K562 (cell line): ENCODE data around the gene CAPRIN2. TPM values are rescaled to one million over a fixed set of nuclear protein-coding genes. Genes with fewer than 3 reads are reported as not detected.

Source experiments
- ARHGAP35 ChIP-seq: fragments of 450-650 bp; IDR thresholded peaks from 2 replicates; pipeline ENCODE4 v1.6.1; 2018; ENCODE audit not compliant: partially characterized antibody
- CBFA2T2 ChIP-seq: fragments of 450-650 bp; conservative IDR thresholded peaks from 2 replicates; pipeline ENCODE4 v1.6.1; 2017; ENCODE audit warnings: mild to moderate bottlenecking
- CC2D1A ChIP-seq: fragments of 450-650 bp; IDR thresholded peaks from 2 replicates; pipeline ENCODE4 v1.6.1; 2017; ENCODE audit warnings: mild to moderate bottlenecking
- FOXM1 ChIP-seq, 2 experiments: fragments of 450-650 bp in 1 of 2; sonication (generic) in 1 of 2; formaldehyde crosslinking in 1 of 2; IDR thresholded peaks; 2 replicates each; pipeline versions ENCODE4 v1.6.1 to v1.9.0; 2017 to 2022; ENCODE audit warnings: low read depth in 2 of 2, mild to moderate bottlenecking in 2 of 2, missing genetic modification reagents in 1 of 2, moderate library complexity in 1 of 2
- HDAC6 ChIP-seq: IDR thresholded peaks from 2 replicates; pipeline ENCODE4 v1.6.1; 2012; ENCODE audit warnings: low read depth, mild to moderate bottlenecking, control low read depth, inconsistent platforms, low read length, moderate library complexity
- KLF6 ChIP-seq: fragments of 250-450 bp; sonication (Bioruptor Pico); IDR thresholded peaks from 2 replicates; pipeline ENCODE4 v1.4.0; 2020; ENCODE audit warnings: mild to moderate bottlenecking, moderate library complexity, borderline replicate concordance
- LARP7 ChIP-seq: fragments of 450-650 bp; IDR thresholded peaks from 2 replicates; pipeline ENCODE4 v1.6.1; 2016
- MTA2 ChIP-seq: fragments of 450-650 bp; IDR thresholded peaks from 2 replicates; pipeline ENCODE4 v1.6.1; 2016; ENCODE audit warnings: low read depth
- NCOA6 ChIP-seq: fragments of 450-650 bp; IDR thresholded peaks from 2 replicates; pipeline ENCODE4 v1.6.1; 2017; ENCODE audit warnings: mild to moderate bottlenecking
- NFXL1 ChIP-seq: fragments of 450-650 bp; formaldehyde crosslinking; IDR thresholded peaks from 2 replicates; pipeline ENCODE4 v1.4.0; 2021; ENCODE audit warnings: mild to moderate bottlenecking
- PML ChIP-seq: IDR thresholded peaks from 2 replicates; pipeline ENCODE4 v1.6.1; 2012; ENCODE audit warnings: low read length, inconsistent platforms
- SMARCC2 ChIP-seq: fragments of 450-650 bp; IDR thresholded peaks from 2 replicates; pipeline ENCODE4 v1.6.1; 2017; ENCODE audit warnings: antibody characterized with exemption, moderate library complexity, mild to moderate bottlenecking, low read depth
- SREBF1 ChIP-seq: fragments of 150-350 bp; IDR thresholded peaks from 2 replicates; pipeline ENCODE4 v1.6.1; 2014; ENCODE audit warnings: antibody characterized with exemption, low read depth, low read length, borderline replicate concordance
- STAT5B ChIP-seq: fragments of 250-450 bp; sonication (Bioruptor Pico); IDR thresholded peaks from 2 replicates; pipeline ENCODE4 v1.8.0; 2021; ENCODE audit warnings: mild to moderate bottlenecking, inconsistent platforms
- TAL1 ChIP-seq: fragments of 450-650 bp; IDR thresholded peaks from 2 replicates; pipeline ENCODE4 v1.6.1; 2016; ENCODE audit warnings: mild to moderate bottlenecking
- TBL1XR1 ChIP-seq, 2 experiments: IDR thresholded peaks; 2 replicates each; pipeline ENCODE4 v1.6.1; 2012; ENCODE audit warnings: improper control_type of control experiment in 2 of 2, low read length in 2 of 2, mild to moderate bottlenecking in 1 of 2
- TBP ChIP-seq: optimal IDR thresholded peaks from 2 replicates; pipeline ENCODE3; 2011; ENCODE audit warnings: low read depth, low read length, improper control_type of control experiment
- TCF3 ChIP-seq: sonication (generic); formaldehyde crosslinking; IDR thresholded peaks from 2 replicates; pipeline ENCODE4 v1.4.0; 2020; ENCODE audit warnings: mild to moderate bottlenecking, missing genetic modification reagents
- TOE1 ChIP-seq, 2 experiments: fragments of 450-650 bp in 1 of 2; sonication (generic) in 1 of 2; formaldehyde crosslinking in 1 of 2; IDR thresholded peaks; 2 replicates each; pipeline versions ENCODE4 v1.7.1 to v1.8.0; 2016 to 2022; ENCODE audit warnings: borderline replicate concordance in 2 of 2, mild to moderate bottlenecking in 2 of 2, antibody characterized with exemption in 1 of 2, inconsistent platforms in 1 of 2, low read depth in 1 of 2, missing genetic modification reagents in 1 of 2, moderate library complexity in 1 of 2
- XRCC4 ChIP-seq: IDR thresholded peaks from one replicate; pipeline ENCODE4 v1.6.1; 2011; ENCODE audit not compliant: insufficient read depth, insufficient read length; ENCODE audit errors: extremely low read depth
- ZNF24 ChIP-seq: fragments of 450-650 bp; IDR thresholded peaks from 2 replicates; pipeline ENCODE4 v1.6.1; 2016
- polyA plus RNA-seq, 8 experiments: library from polyadenylated mRNA; depleted of rRNA in 4 of 8; stranded (reverse) in 5 of 8; unstranded in 3 of 8; fragments of >200 nt; fragmentation: Nextera tagmentation in 2 of 8; fragmentation: Illumina TruSeq in 1 of 8; extraction: Ambion mirVana in 2 of 8; extraction: Trizol in 1 of 8; gene quantifications; 2 replicates each; pipeline versions ENCODE4 v1.2.1 to v1.2.3, GENCODE V29; 2011 to 2014; ENCODE audit warnings: inconsistent platforms in 1 of 8, missing spikeins in 1 of 8
- total RNA-seq, 7 experiments: library from RNA; depleted of rRNA in 6 of 7; stranded (reverse); fragments of >200 nt in 6 of 7; fragmentation: Illumina TruSeq in 2 of 7; extraction: Trizol in 2 of 7; gene quantifications; 2 replicates each; pipeline versions ENCODE4 v1.2.1 to v1.2.3, GENCODE V29; 2011 to 2021; ENCODE audit warnings: low replicate concordance in 1 of 7
- TF ChIP-seq, protein P1 (sequence below): fragments of 450-650 bp; IDR thresholded peaks from 2 replicates; pipeline ENCODE4 v1.6.1; 2016; ENCODE audit warnings: antibody characterized with exemption
- TF ChIP-seq, protein P2 (sequence below): fragments of 450-650 bp; IDR thresholded peaks from 2 replicates; pipeline ENCODE4 v1.6.1; 2017; ENCODE audit warnings: antibody characterized with exemption, mild to moderate bottlenecking
- TF ChIP-seq, protein P3 (sequence below): sonication (generic); formaldehyde crosslinking; IDR thresholded peaks from 2 replicates; pipeline ENCODE4 v1.8.1; 2023; ENCODE audit warnings: mild to moderate bottlenecking, missing genetic modification reagents

CAPRIN2 gene
- total and polyA plus RNA-seq, 9 of the 15 experiments (the other 6 are each of a cell fraction or from before 2014, with no cell fraction given): 2.3 to 14.5 (median 8.9) TPM

- TF ChIP-seq NFXL1 (CRISPR knock-in tag) (no peak), XRCC4 (no peak), TOE1 (IDR thresholded peaks at IDR 0.05; ENCODE audit: borderline replicate concordance) (no peak), TOE1 (CRISPR knock-in tag; IDR thresholded peaks at IDR 0.05; ENCODE audit: borderline replicate concordance, low read depth) (no peak), TAL1 (peak; percentile 85), KLF6 (no peak), CC2D1A (peak; percentile 33; the same call in 1 of the 2 replicates), NCOA6 (no peak), TBL1XR1 (IDR thresholded peaks at IDR 0.05; ENCODE audit: low read length in 2 of 2) (peak in 1 of 2 experiments; percentile 54; a peak in 1 of 4 replicates), MTA2 (peak; percentile 67), LARP7 (no peak), CBFA2T2 (peak; percentile 76), ARHGAP35 (no peak), PML (peak; percentile 73), STAT5B (no peak), TBP (no peak), SREBF1 (no peak), ZNF24 (no peak), TCF3 (CRISPR knock-in tag) (peak; percentile 81), FOXM1 (IDR thresholded peaks at IDR 0.05; ENCODE audit: low read depth) (0 out of 2 replicates have a peak, but pooled peaks have one; percentile 50), FOXM1 (CRISPR knock-in tag; IDR thresholded peaks at IDR 0.05; ENCODE audit: low read depth) (no peak), SMARCC2 (no peak; the same call in 1 of the 2 replicates), HDAC6 (no peak)
- TF ChIP-seq, protein P1, sequence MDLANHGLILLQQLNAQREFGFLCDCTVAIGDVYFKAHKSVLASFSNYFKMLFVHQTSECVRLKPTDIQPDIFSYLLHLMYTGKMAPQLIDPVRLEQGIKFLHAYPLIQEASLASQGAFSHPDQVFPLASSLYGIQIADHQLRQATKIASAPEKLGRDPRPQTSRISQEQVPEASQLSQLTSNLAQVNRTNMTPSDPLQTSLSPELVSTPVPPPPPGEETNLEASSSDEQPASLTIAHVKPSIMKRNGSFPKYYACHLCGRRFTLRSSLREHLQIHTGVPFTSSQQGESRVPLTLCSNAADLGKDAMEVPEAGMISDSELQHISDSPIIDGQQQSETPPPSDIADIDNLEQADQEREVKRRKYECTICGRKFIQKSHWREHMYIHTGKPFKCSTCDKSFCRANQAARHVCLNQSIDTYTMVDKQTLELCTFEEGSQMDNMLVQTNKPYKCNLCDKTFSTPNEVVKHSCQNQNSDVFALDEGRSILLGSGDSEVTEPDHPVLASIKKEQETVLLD: no peak
- TF ChIP-seq, protein P2, sequence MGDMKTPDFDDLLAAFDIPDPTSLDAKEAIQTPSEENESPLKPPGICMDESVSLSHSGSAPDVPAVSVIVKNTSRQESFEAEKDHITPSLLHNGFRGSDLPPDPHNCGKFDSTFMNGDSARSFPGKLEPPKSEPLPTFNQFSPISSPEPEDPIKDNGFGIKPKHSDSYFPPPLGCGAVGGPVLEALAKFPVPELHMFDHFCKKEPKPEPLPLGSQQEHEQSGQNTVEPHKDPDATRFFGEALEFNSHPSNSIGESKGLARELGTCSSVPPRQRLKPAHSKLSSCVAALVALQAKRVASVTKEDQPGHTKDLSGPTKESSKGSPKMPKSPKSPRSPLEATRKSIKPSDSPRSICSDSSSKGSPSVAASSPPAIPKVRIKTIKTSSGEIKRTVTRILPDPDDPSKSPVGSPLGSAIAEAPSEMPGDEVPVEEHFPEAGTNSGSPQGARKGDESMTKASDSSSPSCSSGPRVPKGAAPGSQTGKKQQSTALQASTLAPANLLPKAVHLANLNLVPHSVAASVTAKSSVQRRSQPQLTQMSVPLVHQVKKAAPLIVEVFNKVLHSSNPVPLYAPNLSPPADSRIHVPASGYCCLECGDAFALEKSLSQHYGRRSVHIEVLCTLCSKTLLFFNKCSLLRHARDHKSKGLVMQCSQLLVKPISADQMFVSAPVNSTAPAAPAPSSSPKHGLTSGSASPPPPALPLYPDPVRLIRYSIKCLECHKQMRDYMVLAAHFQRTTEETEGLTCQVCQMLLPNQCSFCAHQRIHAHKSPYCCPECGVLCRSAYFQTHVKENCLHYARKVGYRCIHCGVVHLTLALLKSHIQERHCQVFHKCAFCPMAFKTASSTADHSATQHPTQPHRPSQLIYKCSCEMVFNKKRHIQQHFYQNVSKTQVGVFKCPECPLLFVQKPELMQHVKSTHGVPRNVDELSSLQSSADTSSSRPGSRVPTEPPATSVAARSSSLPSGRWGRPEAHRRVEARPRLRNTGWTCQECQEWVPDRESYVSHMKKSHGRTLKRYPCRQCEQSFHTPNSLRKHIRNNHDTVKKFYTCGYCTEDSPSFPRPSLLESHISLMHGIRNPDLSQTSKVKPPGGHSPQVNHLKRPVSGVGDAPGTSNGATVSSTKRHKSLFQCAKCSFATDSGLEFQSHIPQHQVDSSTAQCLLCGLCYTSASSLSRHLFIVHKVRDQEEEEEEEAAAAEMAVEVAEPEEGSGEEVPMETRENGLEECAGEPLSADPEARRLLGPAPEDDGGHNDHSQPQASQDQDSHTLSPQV: peak; percentile 33; the same call in 1 of the 2 replicates
- TF ChIP-seq, protein P3, sequence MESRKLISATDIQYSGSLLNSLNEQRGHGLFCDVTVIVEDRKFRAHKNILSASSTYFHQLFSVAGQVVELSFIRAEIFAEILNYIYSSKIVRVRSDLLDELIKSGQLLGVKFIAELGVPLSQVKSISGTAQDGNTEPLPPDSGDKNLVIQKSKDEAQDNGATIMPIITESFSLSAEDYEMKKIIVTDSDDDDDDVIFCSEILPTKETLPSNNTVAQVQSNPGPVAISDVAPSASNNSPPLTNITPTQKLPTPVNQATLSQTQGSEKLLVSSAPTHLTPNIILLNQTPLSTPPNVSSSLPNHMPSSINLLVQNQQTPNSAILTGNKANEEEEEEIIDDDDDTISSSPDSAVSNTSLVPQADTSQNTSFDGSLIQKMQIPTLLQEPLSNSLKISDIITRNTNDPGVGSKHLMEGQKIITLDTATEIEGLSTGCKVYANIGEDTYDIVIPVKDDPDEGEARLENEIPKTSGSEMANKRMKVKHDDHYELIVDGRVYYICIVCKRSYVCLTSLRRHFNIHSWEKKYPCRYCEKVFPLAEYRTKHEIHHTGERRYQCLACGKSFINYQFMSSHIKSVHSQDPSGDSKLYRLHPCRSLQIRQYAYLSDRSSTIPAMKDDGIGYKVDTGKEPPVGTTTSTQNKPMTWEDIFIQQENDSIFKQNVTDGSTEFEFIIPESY (CRISPR knock-in tag): no peak
These were observed 2.6 kb upstream of the CAPRIN2 start (continued) for GRCh38 chr12:30757316-30757715.
